HL-60 (cell line): ENCODE results near the gene TYK2.

Experiments used
- DNase-seq, 2 experiments: peaks; one replicate each; pipeline ENCODE4 v3.0.0-alpha.2; 2010 to 2020; ENCODE audit warnings: low read depth in 1 of 2, low spot score in 1 of 2
- H3K27ac ChIP-seq: fragments of 250-450 bp; sonication (Bioruptor Pico); replicated peaks from 2 replicates; pipeline ENCODE4 v1.5.1; 2020; ENCODE audit warnings: mild to moderate bottlenecking, moderate library complexity
- H3K27me3 ChIP-seq: fragments of 250-450 bp; sonication (Bioruptor Pico); 2 replicates; pipeline ENCODE4 v1.5.1; 2021; ENCODE audit warnings: mild to moderate bottlenecking, moderate library complexity; ENCODE audit not compliant: insufficient read depth, poor library complexity, severe bottlenecking
- H3K4me3 ChIP-seq: replicated peaks from 2 replicates; pipeline ENCODE4 v1.5.1; 2011; ENCODE audit warnings: mild to moderate bottlenecking, control low read depth, low read length; ENCODE audit not compliant: insufficient read depth
- GABPA ChIP-seq: IDR thresholded peaks from 2 replicates; pipeline ENCODE4 v1.6.1; 2012; ENCODE audit warnings: low read depth
- POLR2AphosphoS5 ChIP-seq: IDR thresholded peaks from 2 replicates; pipeline ENCODE4 v1.6.1; 2012; ENCODE audit warnings: low read depth
- SPI1 ChIP-seq: IDR thresholded peaks from 2 replicates; pipeline ENCODE4 v1.6.1; 2012; ENCODE audit warnings: low read depth, mild to moderate bottlenecking, borderline replicate concordance
- TF ChIP-seq, protein P1 (sequence below): IDR thresholded peaks from one replicate; pipeline ENCODE4 v1.5.1; 2011; ENCODE audit warnings: low read length, control low read depth, inconsistent platforms; ENCODE audit not compliant: insufficient read depth
- TF ChIP-seq, protein P2 (sequence below): IDR thresholded peaks from 2 replicates; pipeline ENCODE4 v1.6.1; 2012; ENCODE audit warnings: low read depth; ENCODE audit not compliant: insufficient replicate concordance

Gene TYK2

DNA sequence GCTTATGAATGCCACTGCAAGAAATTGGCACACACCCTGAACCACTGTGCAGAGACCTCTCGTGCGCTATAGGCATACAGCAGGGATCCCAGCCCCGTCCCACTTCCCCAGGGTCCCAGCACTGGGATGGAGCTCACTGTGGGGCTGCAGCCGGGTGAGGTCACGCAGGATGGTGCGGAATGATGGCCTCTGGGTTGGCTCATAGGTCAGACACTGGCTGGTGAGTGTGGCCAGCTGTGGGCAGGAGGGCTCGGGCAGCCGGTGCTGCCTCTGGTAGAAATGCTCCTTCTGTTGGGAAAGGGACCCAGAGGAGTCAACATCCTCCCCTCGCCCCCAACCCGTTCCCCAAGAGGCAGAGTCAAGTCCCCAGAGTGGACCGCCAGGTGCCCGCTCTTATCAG lies 23.9 kb downstream of the TYK2 start:
- Histone ChIP-seq H3K27me3 (no peaks in the 10 kb centered on the region), H3K4me3 (no peak overlapping the region), H3K27ac (no peak overlapping the region)
- DNase-seq: no peak
- no peak for TF ChIP-seq POLR2AphosphoS5

DNA sequence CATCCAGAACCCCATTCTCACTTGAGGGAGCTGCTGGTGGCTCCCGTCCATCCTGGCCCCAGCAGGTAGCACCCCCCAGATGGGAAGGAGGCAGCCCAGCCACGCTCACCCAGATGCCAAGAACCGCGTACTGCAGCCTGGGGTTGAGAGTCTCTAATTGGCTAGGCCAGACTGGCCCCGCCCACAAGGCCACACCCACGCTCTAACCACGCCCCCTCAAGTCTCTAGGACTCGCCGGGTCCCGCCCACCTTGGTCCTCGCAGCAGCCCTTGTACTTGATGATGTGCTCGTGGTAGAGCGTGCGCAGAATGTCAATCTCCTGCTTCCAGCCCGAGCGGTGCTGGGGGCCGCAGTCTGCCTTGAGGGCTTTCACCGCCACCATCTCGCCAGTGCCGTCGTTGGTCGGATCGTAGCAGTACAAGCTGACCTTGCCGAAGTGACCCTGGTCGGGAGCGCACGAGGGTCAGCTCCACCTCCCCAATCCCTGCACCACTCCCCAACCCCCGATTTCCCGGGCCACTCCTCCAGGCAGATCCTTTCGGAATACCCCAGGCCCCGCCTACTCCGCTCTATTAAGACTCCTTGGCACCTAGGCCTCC lies 26.5 kb downstream of the TYK2 start:
- TF ChIP-seq, protein P1, sequence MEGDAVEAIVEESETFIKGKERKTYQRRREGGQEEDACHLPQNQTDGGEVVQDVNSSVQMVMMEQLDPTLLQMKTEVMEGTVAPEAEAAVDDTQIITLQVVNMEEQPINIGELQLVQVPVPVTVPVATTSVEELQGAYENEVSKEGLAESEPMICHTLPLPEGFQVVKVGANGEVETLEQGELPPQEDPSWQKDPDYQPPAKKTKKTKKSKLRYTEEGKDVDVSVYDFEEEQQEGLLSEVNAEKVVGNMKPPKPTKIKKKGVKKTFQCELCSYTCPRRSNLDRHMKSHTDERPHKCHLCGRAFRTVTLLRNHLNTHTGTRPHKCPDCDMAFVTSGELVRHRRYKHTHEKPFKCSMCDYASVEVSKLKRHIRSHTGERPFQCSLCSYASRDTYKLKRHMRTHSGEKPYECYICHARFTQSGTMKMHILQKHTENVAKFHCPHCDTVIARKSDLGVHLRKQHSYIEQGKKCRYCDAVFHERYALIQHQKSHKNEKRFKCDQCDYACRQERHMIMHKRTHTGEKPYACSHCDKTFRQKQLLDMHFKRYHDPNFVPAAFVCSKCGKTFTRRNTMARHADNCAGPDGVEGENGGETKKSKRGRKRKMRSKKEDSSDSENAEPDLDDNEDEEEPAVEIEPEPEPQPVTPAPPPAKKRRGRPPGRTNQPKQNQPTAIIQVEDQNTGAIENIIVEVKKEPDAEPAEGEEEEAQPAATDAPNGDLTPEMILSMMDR: no peak
- TF ChIP-seq, protein P2, sequence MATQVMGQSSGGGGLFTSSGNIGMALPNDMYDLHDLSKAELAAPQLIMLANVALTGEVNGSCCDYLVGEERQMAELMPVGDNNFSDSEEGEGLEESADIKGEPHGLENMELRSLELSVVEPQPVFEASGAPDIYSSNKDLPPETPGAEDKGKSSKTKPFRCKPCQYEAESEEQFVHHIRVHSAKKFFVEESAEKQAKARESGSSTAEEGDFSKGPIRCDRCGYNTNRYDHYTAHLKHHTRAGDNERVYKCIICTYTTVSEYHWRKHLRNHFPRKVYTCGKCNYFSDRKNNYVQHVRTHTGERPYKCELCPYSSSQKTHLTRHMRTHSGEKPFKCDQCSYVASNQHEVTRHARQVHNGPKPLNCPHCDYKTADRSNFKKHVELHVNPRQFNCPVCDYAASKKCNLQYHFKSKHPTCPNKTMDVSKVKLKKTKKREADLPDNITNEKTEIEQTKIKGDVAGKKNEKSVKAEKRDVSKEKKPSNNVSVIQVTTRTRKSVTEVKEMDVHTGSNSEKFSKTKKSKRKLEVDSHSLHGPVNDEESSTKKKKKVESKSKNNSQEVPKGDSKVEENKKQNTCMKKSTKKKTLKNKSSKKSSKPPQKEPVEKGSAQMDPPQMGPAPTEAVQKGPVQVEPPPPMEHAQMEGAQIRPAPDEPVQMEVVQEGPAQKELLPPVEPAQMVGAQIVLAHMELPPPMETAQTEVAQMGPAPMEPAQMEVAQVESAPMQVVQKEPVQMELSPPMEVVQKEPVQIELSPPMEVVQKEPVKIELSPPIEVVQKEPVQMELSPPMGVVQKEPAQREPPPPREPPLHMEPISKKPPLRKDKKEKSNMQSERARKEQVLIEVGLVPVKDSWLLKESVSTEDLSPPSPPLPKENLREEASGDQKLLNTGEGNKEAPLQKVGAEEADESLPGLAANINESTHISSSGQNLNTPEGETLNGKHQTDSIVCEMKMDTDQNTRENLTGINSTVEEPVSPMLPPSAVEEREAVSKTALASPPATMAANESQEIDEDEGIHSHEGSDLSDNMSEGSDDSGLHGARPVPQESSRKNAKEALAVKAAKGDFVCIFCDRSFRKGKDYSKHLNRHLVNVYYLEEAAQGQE: no peak
- TF ChIP-seq GABPA (no peak), POLR2AphosphoS5 (no peak), SPI1 (no peak)
- no peaks in the 10 kb centered on the region for H3K27me3 ChIP-seq
- H3K4me3 ChIP-seq: no peak overlapping the region
- no peak overlapping the region for H3K27ac ChIP-seq
- no peak for DNase-seq

DNA sequence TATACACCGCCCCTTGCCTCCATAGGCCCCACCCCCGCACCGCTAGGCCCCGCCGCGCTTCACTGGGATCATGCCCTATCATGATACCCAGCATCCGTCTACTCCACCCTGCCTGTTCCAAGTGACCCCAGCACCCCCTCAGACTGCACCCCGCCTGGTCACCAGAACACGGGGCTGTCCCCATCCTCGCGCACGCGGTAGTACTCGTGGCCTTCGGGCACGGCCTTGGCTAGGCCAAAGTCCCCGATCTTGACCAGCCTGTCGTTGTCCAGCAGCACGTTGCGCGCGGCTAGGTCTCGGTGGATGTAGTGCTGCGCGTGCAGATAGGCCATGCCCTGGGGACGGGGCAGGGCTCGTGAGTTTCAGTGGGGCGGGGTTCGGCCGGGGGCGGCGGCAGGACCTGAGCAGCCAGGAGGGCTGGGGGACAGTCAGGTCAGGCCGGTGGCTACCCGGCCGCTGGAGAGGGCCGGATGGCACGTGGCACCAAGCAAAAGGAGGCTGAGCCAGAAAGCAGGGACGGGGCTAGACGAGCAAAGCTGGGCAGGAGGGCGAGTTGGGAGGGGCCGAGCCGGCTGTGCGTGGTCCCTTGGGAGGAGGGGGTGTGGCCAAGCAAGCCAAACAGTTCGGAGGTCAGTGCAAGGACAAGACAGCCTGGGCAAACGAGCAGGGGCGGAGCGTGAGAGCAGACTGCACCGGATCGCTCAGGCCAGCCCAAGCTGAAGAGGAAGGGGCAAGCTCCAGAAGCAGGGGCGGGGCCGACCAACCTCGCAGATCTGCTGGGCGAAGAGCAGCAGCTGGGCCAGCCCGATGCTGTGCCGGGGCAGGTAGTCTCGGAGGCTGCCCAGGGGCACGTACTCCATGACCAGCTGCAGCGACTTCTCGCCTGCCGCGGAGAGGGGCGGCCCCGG lies 27.4 kb downstream of the TYK2 start:
- no peak overlapping the region for H3K4me3 ChIP-seq
- H3K27ac ChIP-seq: no peak overlapping the region
- no peak for DNase-seq
- no peaks in the 10 kb centered on the region for H3K27me3 ChIP-seq
- TF ChIP-seq POLR2AphosphoS5 (no peak), GABPA (no peak), SPI1 (no peak)
- TF ChIP-seq, protein P1: no peak
- TF ChIP-seq, protein P2: no peak

DNA sequence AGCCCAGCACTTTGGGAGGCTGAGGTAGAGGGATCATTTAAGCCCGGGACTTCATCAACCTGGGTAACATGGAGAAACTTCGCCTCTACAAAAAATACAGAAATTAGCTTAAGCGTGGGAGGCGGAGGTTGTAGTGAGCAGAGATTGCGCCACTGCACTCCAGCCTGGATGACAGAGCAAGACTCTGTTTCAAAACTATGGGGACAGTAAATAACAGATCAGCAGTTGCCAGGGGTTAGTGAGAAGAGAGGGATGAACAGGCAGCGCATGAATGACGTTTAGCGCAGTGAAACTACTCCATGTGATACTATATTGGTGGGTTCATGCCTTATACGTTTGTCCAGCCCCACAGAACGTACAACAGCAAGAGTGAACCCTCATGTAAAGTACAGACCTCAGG lies 33.9 kb downstream of the TYK2 start:
- TF ChIP-seq, protein P2: no peak
- no peak for TF ChIP-seq SPI1
- TF ChIP-seq, protein P1: no peak
- no peak for TF ChIP-seq GABPA
- TF ChIP-seq POLR2AphosphoS5: peak; percentile 76
- peak overlapping the region; percentile 83 for H3K27ac ChIP-seq
- no peak overlapping the region for H3K4me3 ChIP-seq
- DNase-seq: peak; percentile 70 to 92
- no peaks in the 10 kb centered on the region for H3K27me3 ChIP-seq
